Measurements from ENCODE around the gene LAMTOR1.

- TF ChIP-seq POLR2A (IDR thresholded peaks at IDR 0.05; ENCODE audit: low read depth, low read length) (no peak), TAF1 (IDR thresholded peaks at IDR 0.05; ENCODE audit: borderline replicate concordance, low read depth, low read length) (no peak)
Measured at GRCh38 chr11:72102162-72102561, 935 bp downstream of the LAMTOR1 start.
